Measurements from ENCODE around the gene THSD4.
"Not testable (repeated sequence)": the region's sequence is repeated elsewhere in the genome, so short reads cannot be mapped to it uniquely, and the experiment has no call there.

Gene THSD4

DNA sequence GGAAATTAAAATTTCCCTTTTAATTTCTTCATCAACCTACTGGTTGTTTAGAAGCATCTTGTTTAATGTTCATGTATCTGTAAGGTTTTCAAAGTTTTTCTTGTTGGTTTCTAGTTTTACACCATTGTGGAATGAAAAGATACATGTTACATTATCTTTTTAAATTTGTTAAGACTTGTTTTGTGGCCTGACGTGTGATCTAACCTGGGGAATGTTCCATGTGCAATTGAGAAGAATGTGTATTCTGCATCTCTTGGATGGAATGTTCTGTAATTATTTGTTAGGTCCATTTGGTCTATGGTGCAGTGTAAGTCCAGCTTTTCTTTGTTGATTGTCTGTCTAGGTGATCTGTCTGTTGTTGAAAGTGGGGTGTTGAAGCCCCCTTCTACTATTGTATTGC, 45.7 kb downstream of the THSD4 start:
- Mint-ChIP-seq H3K27me3 (peaks cover 17 to 29% of the 10 kb centered on the region in 2 donors), H3K36me3 (no peaks in the 10 kb centered on the region), H3K4me1 (no peaks in the 10 kb centered on the region), H3K9me3 (peaks cover 15 to 20% of the 10 kb centered on the region in 2 donors), H3K4me3 (no peak overlapping the region), H3K27ac (no peak overlapping the region)
- ATAC-seq (replicated peaks), result no peak
- DNase-seq, result no peak

DNA sequence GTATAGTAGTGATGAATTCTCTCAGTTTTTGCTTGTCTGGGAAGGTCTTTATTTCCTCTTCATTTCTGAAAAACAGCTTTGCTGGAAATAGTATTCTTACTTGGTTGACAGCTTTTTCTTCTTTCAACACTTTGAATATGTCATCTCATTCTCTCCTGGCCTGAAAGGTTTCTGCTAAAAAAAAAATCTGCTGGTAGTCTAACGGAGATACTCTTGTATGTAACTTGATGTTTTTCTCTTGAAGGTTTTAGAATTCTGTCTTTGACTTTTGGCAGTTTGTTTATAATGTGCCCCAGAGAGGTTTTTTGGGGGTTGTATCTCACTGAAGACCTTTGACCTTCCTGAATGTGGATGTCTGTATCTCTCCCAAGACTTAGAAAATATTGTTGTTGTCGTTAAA, 47.0 kb downstream of the THSD4 start:
- ATAC-seq (replicated peaks) (no peak), DNase-seq (no peak)
- H3K27ac Mint-ChIP-seq, result no peak overlapping the region
- H3K4me3 Mint-ChIP-seq, result no peak overlapping the region
- no peaks in the 10 kb centered on the region for H3K4me1 Mint-ChIP-seq
- H3K36me3 Mint-ChIP-seq, result no peaks in the 10 kb centered on the region
- H3K27me3 Mint-ChIP-seq, result peaks cover 17 to 29% of the 10 kb centered on the region in 2 donors
- H3K9me3 Mint-ChIP-seq, result peaks cover 15 to 20% of the 10 kb centered on the region in 2 donors

- ATAC-seq (replicated peaks); H3K36me3 Mint-ChIP-seq; H3K27ac Mint-ChIP-seq; DNase-seq; H3K4me1 Mint-ChIP-seq; H3K4me3 Mint-ChIP-seq: not testable (repeated sequence)
- peaks cover 15 to 20% of the 10 kb centered on the region in 2 donors for H3K9me3 Mint-ChIP-seq
- H3K27me3 Mint-ChIP-seq, result peaks cover 17 to 29% of the 10 kb centered on the region in 2 donors
Measured at GRCh38 chr15:71164606-71165005, 49.3 kb downstream of the THSD4 start.

DNA sequence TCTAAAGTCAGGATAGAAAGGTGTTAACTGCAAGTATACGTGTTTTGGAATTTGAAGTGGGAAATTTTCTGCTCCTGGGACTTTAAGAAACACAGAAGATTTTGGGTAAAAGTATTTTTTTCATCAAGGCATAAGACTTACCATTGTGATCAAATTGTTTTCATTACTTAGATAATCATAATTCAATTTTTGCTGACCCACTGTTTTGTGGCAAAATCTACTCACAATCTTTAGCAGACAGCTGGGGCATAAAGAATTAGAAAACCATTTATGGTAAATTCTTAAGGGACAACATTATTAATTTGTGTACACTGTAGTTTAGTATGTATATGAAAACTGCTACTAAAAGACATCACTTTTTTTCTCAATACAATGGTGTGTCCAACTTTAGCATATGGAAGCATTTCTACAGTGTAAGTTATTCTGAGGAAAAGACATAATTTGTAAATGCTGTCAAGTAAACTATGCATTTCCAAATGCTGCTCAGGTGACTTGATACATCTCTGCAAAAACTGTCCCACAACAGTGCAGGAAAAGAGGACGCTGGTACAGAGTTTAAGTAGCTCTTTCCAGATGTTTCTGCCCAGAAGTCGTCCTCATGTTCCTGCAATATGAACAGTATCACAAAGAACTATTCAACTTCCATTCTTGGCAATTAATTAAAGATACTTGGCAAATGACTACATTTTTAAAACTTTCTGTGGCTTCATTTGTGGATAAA, 52.3 kb downstream of the THSD4 start:
- peaks cover 8 to 16% of the 10 kb centered on the region in 2 donors for H3K27me3 Mint-ChIP-seq
- H3K4me1 Mint-ChIP-seq, result no peaks in the 10 kb centered on the region
- H3K27ac Mint-ChIP-seq, result no peak overlapping the region
- DNase-seq (no peak), ATAC-seq (replicated peaks) (no peak)
- peaks cover 12 to 14% of the 10 kb centered on the region in 2 donors for H3K9me3 Mint-ChIP-seq
- H3K4me3 Mint-ChIP-seq, result no peak overlapping the region
- no peaks in the 10 kb centered on the region for H3K36me3 Mint-ChIP-seq

- DNase-seq, result no peak
- H3K27me3 Mint-ChIP-seq, result peaks cover 8 to 10% of the 10 kb centered on the region in 2 donors
- peaks cover 8 to 12% of the 10 kb centered on the region in 2 donors for H3K9me3 Mint-ChIP-seq
- H3K4me1 Mint-ChIP-seq, result no peaks in the 10 kb centered on the region
- no peak overlapping the region for H3K27ac Mint-ChIP-seq
- ATAC-seq (replicated peaks), result no peak
- no peaks in the 10 kb centered on the region for H3K36me3 Mint-ChIP-seq
- no peak overlapping the region for H3K4me3 Mint-ChIP-seq
Measured at GRCh38 chr15:71168166-71168834, 53.0 kb downstream of the THSD4 start.

DNA sequence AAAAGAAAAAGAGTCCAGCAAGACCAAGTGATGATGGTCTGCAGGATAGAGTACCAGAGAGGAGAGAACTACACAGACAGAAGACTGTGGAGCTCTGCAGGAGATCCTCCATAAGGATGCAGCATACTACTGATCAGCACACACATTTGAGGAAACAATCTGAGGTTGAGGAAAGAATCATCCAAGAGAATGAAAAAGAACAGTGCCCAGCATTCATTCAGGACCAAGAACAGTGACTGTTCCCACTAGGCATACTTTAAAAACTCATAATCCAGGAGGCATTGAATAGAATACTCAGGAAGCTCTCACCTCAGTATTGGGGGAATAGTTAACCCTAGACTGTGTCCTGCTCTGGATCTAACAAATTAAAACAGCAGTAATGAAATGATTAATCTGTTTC, 54.9 kb downstream of the THSD4 start:
- Mint-ChIP-seq H3K4me3 (no peak overlapping the region), H3K9me3 (peaks cover 13 to 16% of the 10 kb centered on the region in 2 donors), H3K27ac (no peak overlapping the region), H3K36me3 (no peaks in the 10 kb centered on the region), H3K4me1 (no peaks in the 10 kb centered on the region), H3K27me3 (peaks cover 6 to 8% of the 10 kb centered on the region in 2 donors)
- DNase-seq (no peak), ATAC-seq (replicated peaks) (no peak)

DNA sequence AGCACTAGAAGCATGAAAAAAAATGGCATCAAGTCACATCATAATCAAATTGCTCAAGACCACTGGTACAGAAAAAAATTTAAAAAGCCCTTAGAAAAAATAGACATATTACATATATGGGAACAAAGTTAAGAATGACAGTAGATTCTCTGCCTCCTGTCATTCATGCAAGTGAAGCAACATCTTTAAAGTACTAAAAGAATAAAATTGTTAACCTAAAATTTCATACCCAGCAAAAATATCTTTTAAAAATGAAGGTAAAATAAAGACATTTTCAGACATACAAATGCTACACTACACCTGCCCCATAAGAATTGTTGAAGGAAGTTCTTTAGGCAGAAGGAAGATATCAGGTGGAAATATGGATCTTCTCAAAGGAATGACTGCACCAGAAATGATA, 55.9 kb downstream of the THSD4 start:
- Mint-ChIP-seq H3K9me3 (peaks cover 13% of the 10 kb centered on the region in 2 donors), H3K4me1 (no peaks in the 10 kb centered on the region), H3K27me3 (no peaks in the 10 kb centered on the region), H3K4me3 (no peak overlapping the region), H3K27ac (no peak overlapping the region), H3K36me3 (no peaks in the 10 kb centered on the region)
- DNase-seq (no peak), ATAC-seq (replicated peaks) (no peak)

DNA sequence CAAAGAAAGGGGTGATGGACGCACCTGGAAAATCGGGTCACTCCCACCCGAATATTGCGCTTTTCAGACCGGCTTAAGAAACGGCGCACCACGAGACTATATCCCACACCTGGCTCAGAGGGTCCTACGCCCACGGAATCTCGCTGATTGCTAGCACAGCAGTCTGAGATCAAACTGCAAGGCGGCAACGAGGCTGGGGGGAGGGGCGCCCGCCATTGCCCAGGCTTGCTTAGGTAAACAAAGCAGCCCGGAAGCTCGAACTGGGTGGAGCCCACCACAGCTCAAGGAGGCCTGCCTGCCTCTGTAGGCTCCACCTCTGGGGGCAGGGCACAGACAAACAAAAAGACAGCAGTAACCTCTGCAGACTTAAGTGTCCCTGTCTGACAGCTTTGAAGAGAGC, 59.1 kb downstream of the THSD4 start:
- H3K4me1 Mint-ChIP-seq; H3K27me3 Mint-ChIP-seq; DNase-seq; H3K36me3 Mint-ChIP-seq; H3K4me3 Mint-ChIP-seq; H3K27ac Mint-ChIP-seq; ATAC-seq (replicated peaks): not testable (repeated sequence)
- peaks cover 13% of the 10 kb centered on the region in 2 donors for H3K9me3 Mint-ChIP-seq

- DNase-seq, result no peak
- Mint-ChIP-seq H3K27ac (no peak overlapping the region), H3K27me3 (peaks cover 0 to 5% of the 10 kb centered on the region in 2 donors), H3K9me3 (peaks cover 0 to 5% of the 10 kb centered on the region in 2 donors), H3K4me1 (no peaks in the 10 kb centered on the region), H3K4me3 (no peak overlapping the region), H3K36me3 (no peaks in the 10 kb centered on the region)
- no peak for ATAC-seq (replicated peaks)
Measured at GRCh38 chr15:71180986-71181853, 65.9 kb downstream of the THSD4 start.

DNA sequence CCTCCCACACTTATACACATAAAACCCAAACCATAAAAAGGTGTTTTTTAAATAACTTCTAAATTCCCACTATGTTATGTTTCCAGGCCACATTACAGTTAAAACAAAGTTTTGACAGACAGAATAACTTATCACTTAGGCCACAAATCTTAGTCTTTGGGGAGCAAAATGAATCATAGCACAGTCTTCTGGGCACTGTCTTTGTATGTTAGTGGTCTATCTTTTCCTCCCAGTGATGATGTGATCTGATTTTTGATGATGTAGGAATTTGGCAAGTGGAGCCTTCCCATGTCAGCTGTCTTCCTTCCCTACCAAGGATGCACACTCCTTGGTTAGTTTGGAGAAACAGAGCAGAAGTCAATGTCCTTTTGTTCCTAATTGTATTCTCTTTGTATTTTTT, 67.3 kb downstream of the THSD4 start:
- no peak overlapping the region for H3K27ac Mint-ChIP-seq
- peaks cover 0 to 5% of the 10 kb centered on the region in 2 donors for H3K9me3 Mint-ChIP-seq
- H3K27me3 Mint-ChIP-seq, result peaks cover 0 to 5% of the 10 kb centered on the region in 2 donors
- H3K4me3 Mint-ChIP-seq, result no peak overlapping the region
- ATAC-seq (replicated peaks), result no peak
- no peaks in the 10 kb centered on the region for H3K36me3 Mint-ChIP-seq
- no peak for DNase-seq
- H3K4me1 Mint-ChIP-seq, result no peaks in the 10 kb centered on the region

- Mint-ChIP-seq H3K36me3 (no peaks in the 10 kb centered on the region), H3K4me3 (no peak overlapping the region), H3K4me1 (no peaks in the 10 kb centered on the region), H3K27me3 (peaks cover 0 to 5% of the 10 kb centered on the region in 2 donors), H3K9me3 (peaks cover 0 to 5% of the 10 kb centered on the region in 2 donors), H3K27ac (no peak overlapping the region)
- DNase-seq, result no peak
- ATAC-seq (replicated peaks), result no peak
Measured at GRCh38 chr15:71183063-71183462, 67.8 kb downstream of the THSD4 start.

- Mint-ChIP-seq H3K27me3 (peaks cover 0 to 5% of the 10 kb centered on the region in 2 donors), H3K9me3 (peaks cover 0 to 5% of the 10 kb centered on the region in 2 donors), H3K4me1 (no peaks in the 10 kb centered on the region), H3K27ac (no peak overlapping the region), H3K36me3 (no peaks in the 10 kb centered on the region), H3K4me3 (no peak overlapping the region)
- DNase-seq, result no peak
- no peak for ATAC-seq (replicated peaks)
Measured at GRCh38 chr15:71185706-71186105, 70.4 kb downstream of the THSD4 start.

DNA sequence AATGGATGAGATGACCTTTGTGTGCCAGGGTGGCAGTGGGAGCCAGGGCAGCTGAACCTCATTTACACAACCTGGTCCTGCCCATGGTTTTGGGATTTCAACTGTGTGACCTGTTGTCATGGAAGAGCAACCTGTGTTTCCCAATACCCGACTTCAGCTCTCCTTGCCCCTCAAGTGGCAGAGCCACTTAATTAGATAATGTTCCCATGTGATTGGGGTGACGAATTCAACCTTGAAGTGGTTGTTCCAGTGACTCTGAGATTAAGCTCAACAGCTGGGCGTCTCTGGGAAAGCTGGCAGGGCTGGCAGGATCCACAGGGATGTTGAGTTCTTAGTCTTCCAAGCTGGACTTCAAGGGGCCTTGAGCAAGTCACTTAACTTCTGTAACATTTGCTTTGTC, 71.0 kb downstream of the THSD4 start:
- H3K27me3 Mint-ChIP-seq, result peaks cover 0 to 5% of the 10 kb centered on the region in 2 donors
- DNase-seq (no peak), ATAC-seq (replicated peaks) (no peak)
- no peaks in the 10 kb centered on the region for H3K4me1 Mint-ChIP-seq
- H3K9me3 Mint-ChIP-seq, result peaks cover 0 to 5% of the 10 kb centered on the region in 2 donors
- no peaks in the 10 kb centered on the region for H3K36me3 Mint-ChIP-seq
- H3K27ac Mint-ChIP-seq, result no peak overlapping the region
- H3K4me3 Mint-ChIP-seq, result no peak overlapping the region

GRCh38 chr15:71187078-71187477, 71.8 kb downstream of the THSD4 start:
- H3K4me3 Mint-ChIP-seq, result no peak overlapping the region

More at GRCh38 chr15:71187078-71187477, 71.8 kb downstream of the THSD4 start:
- Mint-ChIP-seq H3K27me3 (peaks cover 0 to 5% of the 10 kb centered on the region in 2 donors), H3K27ac (no peak overlapping the region), H3K4me1 (no peaks in the 10 kb centered on the region), H3K9me3 (peaks cover 0 to 5% of the 10 kb centered on the region in 2 donors), H3K36me3 (no peaks in the 10 kb centered on the region)
- no peak for DNase-seq
- no peak for ATAC-seq (replicated peaks)
